Liver (tissue), 9 donors: Measurements from ENCODE around the gene ZFAND3. TPM values are rescaled to one million over a fixed set of nuclear protein-coding genes. Genes with fewer than 3 reads are reported as not detected.

Experiments
- DNase-seq: peaks from one replicate; pipeline ENCODE4 v3.0.0-alpha.2; 2017; ENCODE audit warnings: low spot score
- H3K27ac ChIP-seq, 2 donors: one replicate each; pipeline ENCODE4 v1.7.0; 2013; ENCODE audit warnings: inconsistent platforms in 2 of 2, low read length in 2 of 2, control low read depth in 1 of 2, low read depth in 1 of 2, mild to moderate bottlenecking in 1 of 2
- H3K27me3 ChIP-seq, 4 donors: one replicate each; pipeline versions ENCODE4 v1.6.1 to v1.7.0; 2013; ENCODE audit warnings: low read length in 3 of 4, inconsistent platforms in 1 of 4, mild to moderate bottlenecking in 1 of 4, moderate library complexity in 1 of 4; ENCODE audit not compliant: control insufficient read depth in 4 of 4, insufficient read depth in 4 of 4
- H3K36me3 ChIP-seq, 4 donors: one replicate each; pipeline versions ENCODE4 v1.6.1 to v1.7.0; 2013; ENCODE audit warnings: low read length in 3 of 4, mild to moderate bottlenecking in 3 of 4, low read depth in 1 of 4, moderate library complexity in 1 of 4; ENCODE audit not compliant: control insufficient read depth in 4 of 4, insufficient read depth in 3 of 4
- H3K4me1 ChIP-seq, 4 donors: one replicate each; pipeline versions ENCODE4 v1.6.1 to v1.7.0; 2013; ENCODE audit warnings: low read length in 3 of 4, mild to moderate bottlenecking in 3 of 4, moderate library complexity in 1 of 4; ENCODE audit not compliant: control insufficient read depth in 4 of 4, insufficient read depth in 4 of 4
- H3K4me3 ChIP-seq, 3 donors: one replicate each; pipeline versions ENCODE4 v1.6.1 to v1.7.0; 2013; ENCODE audit warnings: low read length in 3 of 3, control low read depth in 1 of 3, low read depth in 1 of 3, mild to moderate bottlenecking in 1 of 3
- H3K9ac ChIP-seq, 2 donors: one replicate each; pipeline ENCODE4 v1.7.0; 2013; ENCODE audit warnings: low read length in 2 of 2, mild to moderate bottlenecking in 2 of 2, moderate library complexity in 2 of 2, control low read depth in 1 of 2, low read depth in 1 of 2
- H3K9me3 ChIP-seq, 4 donors: one replicate each; pipeline versions ENCODE4 v1.6.1 to v1.7.0; 2013; ENCODE audit warnings: low read length in 3 of 4; ENCODE audit not compliant: control insufficient read depth in 4 of 4
- CTCF ChIP-seq: fragments of 150-350 bp; IDR thresholded peaks from 2 replicates; pipeline ENCODE4 v1.5.1; 2017; ENCODE audit warnings: improper control_type of control experiment, low read depth, low read length; ENCODE audit not compliant: missing input control
- EGR1 ChIP-seq, 2 donors: IDR thresholded peaks; 2 replicates each; pipeline ENCODE4 v1.6.1; 2016 to 2018; ENCODE audit warnings: antibody characterized with exemption in 2 of 2, low read depth in 2 of 2
- GABPA ChIP-seq, 2 donors: IDR thresholded peaks in 1 of 2; conservative IDR thresholded peaks in 1 of 2; 2 replicates each; pipeline ENCODE4 v1.6.1; 2016; ENCODE audit warnings: antibody characterized with exemption in 2 of 2, mild to moderate bottlenecking in 1 of 2, moderate library complexity in 1 of 2
- HNF4A ChIP-seq, 2 donors: conservative IDR thresholded peaks; 2 replicates each; pipeline ENCODE4 v1.6.1; 2016; ENCODE audit warnings: antibody characterized with exemption in 2 of 2, mild to moderate bottlenecking in 2 of 2
- HNF4G ChIP-seq: IDR thresholded peaks from 2 replicates; pipeline ENCODE4 v1.6.1; 2016; ENCODE audit warnings: antibody characterized with exemption
- JUND ChIP-seq, 2 donors: IDR thresholded peaks; 2 replicates each; pipeline ENCODE4 v1.6.1; 2016; ENCODE audit warnings: antibody characterized with exemption in 2 of 2
- MAX ChIP-seq: IDR thresholded peaks from 2 replicates; pipeline ENCODE4 v1.6.1; 2016; ENCODE audit warnings: antibody characterized with exemption
- NR2F2 ChIP-seq: IDR thresholded peaks from 2 replicates; pipeline ENCODE4 v1.6.1; 2016; ENCODE audit warnings: antibody characterized with exemption
- RAD21 ChIP-seq, 2 donors: IDR thresholded peaks; 2 replicates each; pipeline ENCODE4 v1.6.1; 2016; ENCODE audit warnings: antibody characterized with exemption in 2 of 2, mild to moderate bottlenecking in 2 of 2
- RXRA ChIP-seq, 2 donors: IDR thresholded peaks; 2 replicates each; pipeline ENCODE4 v1.6.1; 2017 to 2018; ENCODE audit warnings: antibody characterized with exemption in 2 of 2, mild to moderate bottlenecking in 1 of 2
- SP1 ChIP-seq: IDR thresholded peaks from 2 replicates; pipeline ENCODE4 v1.6.1; 2018; ENCODE audit warnings: antibody characterized with exemption, mild to moderate bottlenecking
- TAF1 ChIP-seq: conservative IDR thresholded peaks from 2 replicates; pipeline ENCODE4 v1.6.1; 2016; ENCODE audit warnings: antibody characterized with exemption, mild to moderate bottlenecking
- ZBTB33 ChIP-seq: IDR thresholded peaks from 2 replicates; pipeline ENCODE4 v1.6.1; 2016; ENCODE audit warnings: antibody characterized with exemption
- WGBS: extraction: QIAGEN DNeasy Blood & Tissue Kit; methylation state at CpG from one replicate; pipeline ENCODE4 v1.1.7; 2013; 5-methylcytosine and 5-hydroxymethylcytosine counted together
- polyA plus RNA-seq, 2 donors: library from polyadenylated mRNA; stranded (reverse) in 1 of 2; unstranded in 1 of 2; fragments of 200-250 nt in 1 of 2; fragments of >200 nt in 1 of 2; fragmentation: Nextera tagmentation in 1 of 2; extraction: Ambion mirVana in 1 of 2; gene quantifications; one replicate each; pipeline versions ENCODE4 v1.2.1 to v1.2.3, GENCODE V29; 2013 to 2015
- total RNA-seq, 2 donors: library from RNA; depleted of rRNA; stranded (reverse); fragments of >200 nt; gene quantifications; one replicate each; pipeline ENCODE4 v1.2.3, GENCODE V29; 2014
- TF ChIP-seq, protein P1 (sequence below): IDR thresholded peaks from 2 replicates; pipeline ENCODE4 v1.6.1; 2016; ENCODE audit warnings: antibody characterized with exemption, mild to moderate bottlenecking
- TF ChIP-seq, protein P2 (sequence below): IDR thresholded peaks from 2 replicates; pipeline ENCODE4 v1.6.1; 2016; ENCODE audit warnings: antibody characterized with exemption
- donor health status: healthy.
- donor health status: healthy.
- donor health status: healthy.
- donor health status: healthy.
- donor health status: healthy.

The ZFAND3 gene
- total and polyA plus RNA-seq, 4 donors = 7.7 to 37.5 (median 23.1) TPM

DNA sequence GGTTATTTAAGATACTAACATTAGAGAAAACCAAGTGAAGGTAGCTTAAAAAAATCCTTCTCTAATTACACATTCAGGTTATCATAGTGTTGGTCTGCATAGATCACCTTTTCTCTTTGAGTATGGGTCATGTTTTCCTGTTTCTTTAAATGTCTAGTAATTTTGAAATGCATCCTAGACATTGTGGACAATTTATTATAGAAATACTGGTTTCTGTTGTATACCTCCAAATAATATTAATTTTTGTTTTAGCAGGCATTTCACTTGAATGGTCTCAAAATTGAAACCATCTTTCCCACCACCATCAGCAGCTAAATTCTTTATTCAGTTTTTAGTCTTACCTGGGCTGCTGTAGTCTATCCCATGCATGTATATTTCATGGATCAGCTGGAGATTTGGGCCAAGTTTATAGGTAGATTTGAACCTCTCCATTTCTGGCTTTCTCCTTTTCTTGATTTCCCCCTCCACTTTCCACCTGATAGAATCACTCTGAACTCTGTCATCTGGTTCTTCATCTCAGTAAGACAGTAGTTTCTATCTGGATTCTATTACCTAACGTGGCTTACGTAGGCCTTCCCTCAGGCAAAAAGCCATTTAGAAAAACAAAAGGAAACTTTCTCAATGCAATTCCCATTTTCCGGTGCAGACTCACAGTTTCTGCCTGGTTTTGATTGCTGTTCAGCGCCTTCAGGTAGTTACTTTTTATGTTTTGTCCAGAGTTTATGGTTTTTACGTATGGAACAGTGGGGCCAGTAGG, 52.3 kb downstream of the ZFAND3 start:
- Histone ChIP-seq H3K4me3 (no peak overlapping the region), H3K36me3 (peaks cover 0 to 1% (median 0%) of the 10 kb centered on the region in 4 donors), H3K9ac (no peak overlapping the region), H3K27ac (no peak overlapping the region), H3K4me1 (peaks cover 0 to 11% (median 3%) of the 10 kb centered on the region in 4 donors), H3K9me3 (no peaks in the 10 kb centered on the region), H3K27me3 (no peaks in the 10 kb centered on the region)
- 92% methylated on average over 5 of the region's 5 CpGs for WGBS
- DNase-seq = no peak
- TF ChIP-seq HNF4A (conservative IDR thresholded peaks at IDR 0.05) (no peak), CTCF (no peak), HNF4G (no peak), TAF1 (no peak), JUND (IDR thresholded peaks at IDR 0.05) (no peak), NR2F2 (no peak), SP1 (no peak), GABPA (IDR thresholded peaks at IDR 0.05 in 1 of 2, conservative IDR thresholded peaks at IDR 0.05 in 1 of 2) (no peak), ZBTB33 (no peak), RXRA (IDR thresholded peaks at IDR 0.05) (no peak), EGR1 (IDR thresholded peaks at IDR 0.05; ENCODE audit: low read depth in 2 of 2) (no peak)
- TF ChIP-seq, protein P1, sequence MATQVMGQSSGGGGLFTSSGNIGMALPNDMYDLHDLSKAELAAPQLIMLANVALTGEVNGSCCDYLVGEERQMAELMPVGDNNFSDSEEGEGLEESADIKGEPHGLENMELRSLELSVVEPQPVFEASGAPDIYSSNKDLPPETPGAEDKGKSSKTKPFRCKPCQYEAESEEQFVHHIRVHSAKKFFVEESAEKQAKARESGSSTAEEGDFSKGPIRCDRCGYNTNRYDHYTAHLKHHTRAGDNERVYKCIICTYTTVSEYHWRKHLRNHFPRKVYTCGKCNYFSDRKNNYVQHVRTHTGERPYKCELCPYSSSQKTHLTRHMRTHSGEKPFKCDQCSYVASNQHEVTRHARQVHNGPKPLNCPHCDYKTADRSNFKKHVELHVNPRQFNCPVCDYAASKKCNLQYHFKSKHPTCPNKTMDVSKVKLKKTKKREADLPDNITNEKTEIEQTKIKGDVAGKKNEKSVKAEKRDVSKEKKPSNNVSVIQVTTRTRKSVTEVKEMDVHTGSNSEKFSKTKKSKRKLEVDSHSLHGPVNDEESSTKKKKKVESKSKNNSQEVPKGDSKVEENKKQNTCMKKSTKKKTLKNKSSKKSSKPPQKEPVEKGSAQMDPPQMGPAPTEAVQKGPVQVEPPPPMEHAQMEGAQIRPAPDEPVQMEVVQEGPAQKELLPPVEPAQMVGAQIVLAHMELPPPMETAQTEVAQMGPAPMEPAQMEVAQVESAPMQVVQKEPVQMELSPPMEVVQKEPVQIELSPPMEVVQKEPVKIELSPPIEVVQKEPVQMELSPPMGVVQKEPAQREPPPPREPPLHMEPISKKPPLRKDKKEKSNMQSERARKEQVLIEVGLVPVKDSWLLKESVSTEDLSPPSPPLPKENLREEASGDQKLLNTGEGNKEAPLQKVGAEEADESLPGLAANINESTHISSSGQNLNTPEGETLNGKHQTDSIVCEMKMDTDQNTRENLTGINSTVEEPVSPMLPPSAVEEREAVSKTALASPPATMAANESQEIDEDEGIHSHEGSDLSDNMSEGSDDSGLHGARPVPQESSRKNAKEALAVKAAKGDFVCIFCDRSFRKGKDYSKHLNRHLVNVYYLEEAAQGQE = no peak
- TF ChIP-seq, protein P2, sequence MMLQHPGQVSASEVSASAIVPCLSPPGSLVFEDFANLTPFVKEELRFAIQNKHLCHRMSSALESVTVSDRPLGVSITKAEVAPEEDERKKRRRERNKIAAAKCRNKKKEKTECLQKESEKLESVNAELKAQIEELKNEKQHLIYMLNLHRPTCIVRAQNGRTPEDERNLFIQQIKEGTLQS = no peak

DNA sequence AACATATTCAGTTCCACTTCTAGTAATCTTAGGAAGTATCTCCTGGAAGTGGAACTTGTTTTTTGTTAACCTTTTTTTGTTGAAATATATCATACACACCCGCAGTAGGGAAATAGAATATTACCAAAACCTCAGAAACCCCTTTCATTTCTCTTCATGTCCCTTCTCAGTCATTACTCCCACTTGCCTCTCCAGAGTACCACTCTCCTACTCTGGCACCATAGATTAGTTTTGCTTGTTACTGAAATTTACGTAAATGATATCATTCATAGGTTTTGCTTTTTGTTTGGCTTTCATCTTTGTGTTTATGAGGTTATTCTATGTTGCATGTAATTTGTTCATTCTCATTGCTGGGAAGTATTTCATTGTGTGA, 52.8 kb downstream of the ZFAND3 start:
- H3K9ac ChIP-seq = no peak overlapping the region
- no peaks in the 10 kb centered on the region for H3K9me3 ChIP-seq
- DNase-seq = no peak
- TF ChIP-seq RXRA (IDR thresholded peaks at IDR 0.05) (no peak), TAF1 (no peak), RAD21 (IDR thresholded peaks at IDR 0.05) (no peak), SP1 (no peak), MAX (no peak)
- TF ChIP-seq, protein P2 = no peak
- TF ChIP-seq, protein P1 = no peak
- WGBS = 51% methylated on average over 2 of the region's 2 CpGs
- no peaks in the 10 kb centered on the region for H3K27me3 ChIP-seq
- H3K36me3 ChIP-seq = peaks cover 0 to 1% (median 0%) of the 10 kb centered on the region in 4 donors
- peaks cover 0 to 14% (median 3%) of the 10 kb centered on the region in 4 donors for H3K4me1 ChIP-seq
- H3K27ac ChIP-seq = no peak overlapping the region
- H3K4me3 ChIP-seq = no peak overlapping the region
